OCI-LY1 (cell line): ENCODE results near the gene LRP10.

Experiments
- H2AFZ ChIP-seq: fragments of 200-600 bp; sonication (generic), shearing (Covaris generic); 2 replicates; pipeline ENCODE4 v1.6.0; 2014; ENCODE audit warnings: antibody characterized with exemption, mild to moderate bottlenecking, low read length
- H3F3A ChIP-seq: fragments of 200-600 bp; sonication (generic), shearing (Covaris generic); 2 replicates; pipeline ENCODE4 v1.6.0; 2014; ENCODE audit warnings: mild to moderate bottlenecking, antibody characterized with exemption, low read length, moderate library complexity; ENCODE audit not compliant: insufficient read depth
- H3K27ac ChIP-seq: fragments of 200-600 bp; sonication (generic); 2 replicates; pipeline ENCODE4 v1.5.1; 2014; ENCODE audit warnings: low read length, mixed run types, mild to moderate bottlenecking, low read depth; ENCODE audit not compliant: poor library complexity, severe bottlenecking
- H3K27me3 ChIP-seq: fragments of 200-600 bp; sonication (generic); 2 replicates; pipeline ENCODE4 v1.6.0; 2014; ENCODE audit warnings: antibody characterized with exemption, mild to moderate bottlenecking, low read length, moderate library complexity; ENCODE audit not compliant: insufficient read depth
- H3K36me3 ChIP-seq: fragments of 200-600 bp; sonication (generic); 2 replicates; pipeline ENCODE4 v1.6.1; 2014; ENCODE audit warnings: mild to moderate bottlenecking, antibody characterized with exemption, low read length, moderate library complexity, mixed read lengths; ENCODE audit not compliant: insufficient read depth
- H3K4me1 ChIP-seq: fragments of 200-600 bp; sonication (generic); 2 replicates; pipeline ENCODE4 v1.5.1; 2014; ENCODE audit warnings: mild to moderate bottlenecking, low read length, moderate library complexity; ENCODE audit not compliant: insufficient read depth, severe bottlenecking
- H3K4me2 ChIP-seq: fragments of 200-600 bp; sonication (generic), shearing (Covaris generic); 2 replicates; pipeline ENCODE4 v1.6.1; 2014; ENCODE audit warnings: low read length
- H3K4me3 ChIP-seq: fragments of 200-600 bp; sonication (generic); 2 replicates; pipeline ENCODE4 v1.5.1; 2014; ENCODE audit warnings: low read length, low read depth, mild to moderate bottlenecking, mixed read lengths; ENCODE audit not compliant: poor library complexity, severe bottlenecking
- H3K79me2 ChIP-seq: fragments of 200-600 bp; shearing (Covaris generic); 2 replicates; pipeline ENCODE4 v1.6.1; 2016; ENCODE audit warnings: mixed run types, low read length, mixed read lengths; ENCODE audit not compliant: insufficient read depth
- H3K9ac ChIP-seq: fragments of 200-600 bp; sonication (generic), shearing (Covaris generic); 2 replicates; pipeline ENCODE4 v1.6.1; 2014; ENCODE audit warnings: mild to moderate bottlenecking, low read length, mixed read lengths
- H3K9me2 ChIP-seq: fragments of 200-600 bp; sonication (generic), shearing (Covaris generic); 2 replicates; pipeline ENCODE4 v1.6.1; 2014; ENCODE audit warnings: low read depth, mild to moderate bottlenecking, low read length, mixed read lengths
- H3K9me3 ChIP-seq: fragments of 200-600 bp; shearing (Covaris generic); 2 replicates; pipeline ENCODE4 v1.6.1; 2014; ENCODE audit warnings: low read length, mixed read lengths
- H4K20me1 ChIP-seq: fragments of 200-600 bp; sonication (generic), shearing (Covaris generic); 2 replicates; pipeline ENCODE4 v1.6.0; 2016; ENCODE audit warnings: mild to moderate bottlenecking, low read length; ENCODE audit not compliant: insufficient read depth
- EZH2 ChIP-seq: fragments of 200-600 bp; sonication (generic), shearing (Covaris generic); IDR thresholded peaks from 2 replicates; pipeline ENCODE4 v1.8.0; 2017; ENCODE audit warnings: borderline replicate concordance, mixed run types, mild to moderate bottlenecking, antibody characterized with exemption, low read length, moderate library complexity, mixed read lengths
- TF ChIP-seq, protein P1 (sequence below): fragments of 200-600 bp; sonication (generic), shearing (Covaris generic); IDR thresholded peaks from 2 replicates; pipeline ENCODE4 v1.5.1; 2017; ENCODE audit warnings: mild to moderate bottlenecking, antibody characterized with exemption, low read length, moderate library complexity, mixed read lengths

Gene LRP10

DNA sequence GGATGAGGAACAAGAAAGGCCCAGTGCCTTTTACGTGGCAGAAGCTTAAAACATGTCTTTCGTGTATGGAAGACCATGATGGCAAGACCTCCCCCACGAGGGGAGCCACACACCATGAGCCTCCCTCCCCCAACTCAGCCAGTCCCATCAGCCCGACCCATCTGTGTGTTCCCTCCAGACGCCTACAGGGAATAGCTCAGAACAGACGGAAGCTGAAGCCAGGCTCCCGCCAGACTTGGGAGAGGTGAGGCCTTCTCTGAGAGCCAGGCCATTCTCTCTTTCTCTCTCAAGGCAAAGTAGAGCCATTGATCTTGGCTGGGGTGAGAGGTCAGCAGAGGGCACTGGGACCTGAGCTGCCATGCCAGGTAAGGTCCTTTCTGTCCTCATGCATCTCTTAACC is 20.9 kb downstream of the LRP10 start:
- Histone ChIP-seq H3K9ac (no peak overlapping the region), H3K27ac (no peak overlapping the region), H2AFZ (no peak overlapping the region), H3K36me3 (peaks cover 1% of the 10 kb centered on the region; the same call in 1 of the 2 replicates), H4K20me1 (no peaks in the 10 kb centered on the region), H3K27me3 (no peaks in the 10 kb centered on the region), H3K4me2 (no peak overlapping the region), H3K79me2 (no peaks in the 10 kb centered on the region), H3K4me3 (no peak overlapping the region), H3F3A (peaks cover 8% of the 10 kb centered on the region), H3K9me3 (no peaks in the 10 kb centered on the region), H3K4me1 (peaks cover 19% of the 10 kb centered on the region), H3K9me2 (no peaks in the 10 kb centered on the region)
- TF ChIP-seq EZH2 = no peak
- TF ChIP-seq, protein P1, sequence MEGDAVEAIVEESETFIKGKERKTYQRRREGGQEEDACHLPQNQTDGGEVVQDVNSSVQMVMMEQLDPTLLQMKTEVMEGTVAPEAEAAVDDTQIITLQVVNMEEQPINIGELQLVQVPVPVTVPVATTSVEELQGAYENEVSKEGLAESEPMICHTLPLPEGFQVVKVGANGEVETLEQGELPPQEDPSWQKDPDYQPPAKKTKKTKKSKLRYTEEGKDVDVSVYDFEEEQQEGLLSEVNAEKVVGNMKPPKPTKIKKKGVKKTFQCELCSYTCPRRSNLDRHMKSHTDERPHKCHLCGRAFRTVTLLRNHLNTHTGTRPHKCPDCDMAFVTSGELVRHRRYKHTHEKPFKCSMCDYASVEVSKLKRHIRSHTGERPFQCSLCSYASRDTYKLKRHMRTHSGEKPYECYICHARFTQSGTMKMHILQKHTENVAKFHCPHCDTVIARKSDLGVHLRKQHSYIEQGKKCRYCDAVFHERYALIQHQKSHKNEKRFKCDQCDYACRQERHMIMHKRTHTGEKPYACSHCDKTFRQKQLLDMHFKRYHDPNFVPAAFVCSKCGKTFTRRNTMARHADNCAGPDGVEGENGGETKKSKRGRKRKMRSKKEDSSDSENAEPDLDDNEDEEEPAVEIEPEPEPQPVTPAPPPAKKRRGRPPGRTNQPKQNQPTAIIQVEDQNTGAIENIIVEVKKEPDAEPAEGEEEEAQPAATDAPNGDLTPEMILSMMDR = no peak

DNA sequence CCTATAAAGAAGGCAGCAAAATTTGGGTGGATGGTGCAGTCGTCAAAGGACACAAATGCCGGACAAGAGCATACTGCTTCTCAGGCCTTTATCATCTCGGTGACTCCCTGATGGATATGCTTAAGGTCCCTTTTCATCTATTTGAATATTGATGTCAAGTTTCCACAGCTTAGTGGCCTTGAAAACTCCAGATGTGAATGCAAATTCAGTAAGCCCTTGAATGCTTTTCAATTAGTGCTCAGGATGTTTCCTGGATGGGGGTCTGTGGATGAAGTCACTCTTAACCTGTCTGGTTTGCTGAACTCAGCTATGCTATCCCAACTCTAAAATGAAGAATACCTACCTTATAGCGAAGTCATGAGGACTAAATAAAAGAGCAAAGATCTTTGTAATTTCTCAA is 22.2 kb downstream of the LRP10 start:
- TF ChIP-seq, protein P1 = no peak
- no peak for TF ChIP-seq EZH2
- no peak overlapping the region for H3K4me2 ChIP-seq
- H3K4me3 ChIP-seq = no peak overlapping the region
- H3K4me1 ChIP-seq = peaks cover 7% of the 10 kb centered on the region
- H3K27ac ChIP-seq = no peak overlapping the region
- H3K9ac ChIP-seq = no peak overlapping the region
- no peaks in the 10 kb centered on the region for H3K27me3 ChIP-seq
- no peak overlapping the region for H2AFZ ChIP-seq
- H3K9me2 ChIP-seq = no peaks in the 10 kb centered on the region
- no peaks in the 10 kb centered on the region for H3K79me2 ChIP-seq
- no peaks in the 10 kb centered on the region for H3F3A ChIP-seq
- peaks cover 13% of the 10 kb centered on the region; the same call in 1 of the 2 replicates for H3K36me3 ChIP-seq
- no peaks in the 10 kb centered on the region for H4K20me1 ChIP-seq
- H3K9me3 ChIP-seq = no peaks in the 10 kb centered on the region

DNA sequence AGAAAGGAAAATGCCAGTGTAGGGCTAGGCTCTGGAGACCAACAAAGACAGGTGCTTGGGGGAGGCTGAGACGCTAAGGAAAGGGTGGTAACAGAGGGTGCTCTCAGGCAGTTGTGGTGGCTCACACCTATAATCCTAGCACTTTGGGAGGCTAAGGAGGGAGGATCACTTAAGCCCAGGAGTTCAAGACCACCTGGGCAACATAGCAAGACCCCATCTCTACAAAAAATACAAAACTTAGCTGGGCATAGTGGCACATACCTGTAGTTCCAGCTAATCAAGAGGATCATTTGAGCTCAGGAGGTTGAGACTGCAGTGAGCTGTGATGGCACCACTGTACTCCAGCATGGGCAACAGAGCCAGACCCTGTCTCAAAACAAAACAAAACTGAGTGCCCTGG is 23.9 kb downstream of the LRP10 start:
- no peaks in the 10 kb centered on the region for H3K27me3 ChIP-seq
- no peaks in the 10 kb centered on the region for H3K9me2 ChIP-seq
- H3K36me3 ChIP-seq = peaks cover 27% of the 10 kb centered on the region; the same call in 1 of the 2 replicates
- H3K79me2 ChIP-seq = no peaks in the 10 kb centered on the region
- no peak overlapping the region for H2AFZ ChIP-seq
- H3K27ac ChIP-seq = no peak overlapping the region
- no peaks in the 10 kb centered on the region for H3K9me3 ChIP-seq
- H3K4me2 ChIP-seq = no peak overlapping the region
- no peaks in the 10 kb centered on the region for H4K20me1 ChIP-seq
- no peak overlapping the region for H3K4me3 ChIP-seq
- TF ChIP-seq EZH2 = no peak
- TF ChIP-seq, protein P1 = no peak
- no peaks in the 10 kb centered on the region for H3F3A ChIP-seq
- H3K9ac ChIP-seq = no peak overlapping the region
- no peaks in the 10 kb centered on the region for H3K4me1 ChIP-seq
